T-helper 2 cell treated with Interferon-gamma antibody and Interleukin-4, amounts not matched to agents 100 ng/mL and 5 ng/mL, for 36 hours (primary cell): ENCODE measurements around the gene NPY. TPM values are rescaled to one million over a fixed set of nuclear protein-coding genes. Genes with fewer than 3 reads are reported as not detected.
"Not testable (repeated sequence)": the region's sequence is repeated elsewhere in the genome, so short reads cannot be mapped to it uniquely, and the experiment has no call there.

Experiments
- intact Hi-C: fragments of 100-400 bp; cut with micrococcal nuclease; formaldehyde crosslinking; loops from one replicate; pipeline ENCODE4 v1.15.1; 2023
- total RNA-seq: library from RNA; stranded (reverse); gene quantifications from 2 replicates; pipeline ENCODE4 v1.2.3, GENCODE V29; 2022

The NPY gene
- total RNA-seq = not detected in 2 replicates

- intact Hi-C loops = no loop called here
Measured at GRCh38 chr7:24283897-24284698, at the start of gene NPY. TSS of gene NPY (plus strand) at chr7:24284190. CDS start at chr7:24285241, 1,051 bp downstream.

- intact Hi-C loops = no loop called here
Measured at GRCh38 chr7:24239260-24239659, 44.7 kb upstream of the NPY start.

- intact Hi-C loops = no loop called here
Measured at GRCh38 chr7:24241206-24241605, 42.8 kb upstream of the NPY start.

- intact Hi-C loops = no loop called here
Measured at GRCh38 chr7:24244554-24244953, 39.4 kb upstream of the NPY start.

- intact Hi-C loops = no loop called here
Measured at GRCh38 chr7:24245362-24245761, 38.6 kb upstream of the NPY start.

- intact Hi-C loops = no loop called here
Measured at GRCh38 chr7:24249266-24249665, 34.7 kb upstream of the NPY start.

GRCh38 chr7:24251568-24251967 lies 32.4 kb upstream of the NPY start:
- intact Hi-C loops = no loop called here

- intact Hi-C loops = no loop called here
Measured at GRCh38 chr7:24255139-24255538, 28.9 kb upstream of the NPY start.

GRCh38 chr7:24258324-24258723 lies 25.7 kb upstream of the NPY start:
- intact Hi-C loops = not testable (repeated sequence)

- intact Hi-C loops = no loop called here
Measured at GRCh38 chr7:24271938-24272337, 12.1 kb upstream of the NPY start.

- intact Hi-C loops = no loop called here
Measured at GRCh38 chr7:24279512-24279911, 4.5 kb upstream of the NPY start.

- intact Hi-C loops = no loop called here
Measured at GRCh38 chr7:24283554-24283896, 465 bp upstream of the NPY start.

- intact Hi-C loops = no loop called here
Measured at GRCh38 chr7:24284699-24285506, 913 bp downstream of the NPY start.

GRCh38 chr7:24290004-24290641 lies 6.1 kb downstream of the NPY start:
- intact Hi-C loops = loop anchor here (1.0 kb wide), 1 partner anchor 375 kb away; no protein-coding TSS in a partner anchor

GRCh38 chr7:24291271-24291670 lies 7.3 kb downstream of the NPY start:
- intact Hi-C loops = no loop called here

- intact Hi-C loops = no loop called here
Measured at GRCh38 chr7:24297362-24297761, 13.4 kb downstream of the NPY start.

- intact Hi-C loops = no loop called here
Measured at GRCh38 chr7:24298696-24299095, 14.7 kb downstream of the NPY start.

GRCh38 chr7:24299192-24299591 lies 15.2 kb downstream of the NPY start:
- intact Hi-C loops = no loop called here

- intact Hi-C loops = no loop called here
Measured at GRCh38 chr7:24301703-24302102, 17.7 kb downstream of the NPY start.

GRCh38 chr7:24304494-24305095 lies 20.6 kb downstream of the NPY start:
- intact Hi-C loops = no loop called here

GRCh38 chr7:24307326-24307725 lies 23.3 kb downstream of the NPY start:
- intact Hi-C loops = no loop called here

GRCh38 chr7:24312588-24312987 lies 28.6 kb downstream of the NPY start:
- intact Hi-C loops = no loop called here
